Common myeloid progenitor, CD34-positive (primary cell): ENCODE results near the gene AUTS2.

Experiments used
- CTCF ChIA-PET: fragments of 350-600 bp; sonication (Branson Sonifier 250); formaldehyde crosslinking; loops from one replicate; lab custom pipeline; 2021; ENCODE audit warnings: antibody characterized with exemption; lab: Charles Lee
- POLR2A ChIA-PET: fragments of 350-600 bp; sonication (Branson Sonifier 250); formaldehyde crosslinking; loops from one replicate; lab custom pipeline; 2021; ENCODE audit warnings: antibody characterized with exemption; lab: Charles Lee
- DNase-seq, 3 donors: peaks; one replicate each; pipeline versions ENCODE4 v3.0.0 to v3.0.0-alpha.2; 2013
- H3K27ac ChIP-seq, 2 experiments: 1 replicate in 1 of 2; 2 replicates in 1 of 2; pipeline ENCODE4 v1.7.0; 2013; ENCODE audit warnings: inconsistent platforms in 2 of 2, low read length in 2 of 2, mild to moderate bottlenecking in 2 of 2, low read depth in 1 of 2, moderate library complexity in 1 of 2; ENCODE audit not compliant: severe bottlenecking in 2 of 2, insufficient read depth in 1 of 2, poor library complexity in 1 of 2
- H3K27me3 ChIP-seq, 5 experiments: replicated peaks in 2 of 5; 1 replicate in 3 of 5; 2 replicates in 2 of 5; pipeline versions ENCODE4 v1.6.1 to v1.7.0; 2013; ENCODE audit warnings: low read length in 4 of 5, mild to moderate bottlenecking in 2 of 5, moderate library complexity in 2 of 5, inconsistent platforms in 1 of 5; ENCODE audit not compliant: insufficient read depth in 5 of 5, control insufficient read depth in 4 of 5
- H3K36me3 ChIP-seq, 4 experiments: 1 replicate in 2 of 4; 2 replicates in 2 of 4; pipeline versions ENCODE4 v1.6.1 to v1.7.0; 2013; ENCODE audit warnings: low read length in 3 of 4, control low read depth in 1 of 4, mild to moderate bottlenecking in 1 of 4; ENCODE audit not compliant: control insufficient read depth in 4 of 4, insufficient read depth in 4 of 4
- H3K4me1 ChIP-seq, 4 experiments: 1 replicate in 3 of 4; 2 replicates in 1 of 4; pipeline versions ENCODE4 v1.6.1 to v1.7.1; 2013; ENCODE audit warnings: low read length in 3 of 4, mild to moderate bottlenecking in 3 of 4, control low read depth in 1 of 4, inconsistent platforms in 1 of 4, moderate library complexity in 1 of 4; ENCODE audit not compliant: control insufficient read depth in 4 of 4, insufficient read depth in 4 of 4; ENCODE audit errors: control extremely low read depth in 1 of 4
- H3K4me3 ChIP-seq, 7 experiments: 1 replicate in 4 of 7; 2 replicates in 3 of 7; pipeline versions ENCODE4 v1.5.1 to v1.7.0; 2013; ENCODE audit warnings: mild to moderate bottlenecking in 7 of 7, low read length in 6 of 7, moderate library complexity in 6 of 7, inconsistent platforms in 2 of 7, low read depth in 2 of 7, control low read depth in 1 of 7; ENCODE audit not compliant: insufficient read depth in 4 of 7, control insufficient read depth in 1 of 7; ENCODE audit errors: extremely low read depth in 1 of 7
- H3K9me3 ChIP-seq, 5 experiments: 1 replicate in 4 of 5; 2 replicates in 1 of 5; pipeline versions ENCODE4 v1.6.1 to v1.7.1; 2013; ENCODE audit warnings: low read length in 4 of 5, mild to moderate bottlenecking in 2 of 5, inconsistent platforms in 1 of 5, low read depth in 1 of 5, moderate library complexity in 1 of 5; ENCODE audit not compliant: control insufficient read depth in 4 of 5, insufficient read depth in 2 of 5; ENCODE audit errors: control extremely low read depth in 1 of 5
- WGBS: methylation state at CpG from one replicate; pipeline ENCODE4 v1.1.5; 2013; ENCODE audit not compliant: insufficient coverage; 5-methylcytosine and 5-hydroxymethylcytosine counted together

Gene AUTS2

DNA sequence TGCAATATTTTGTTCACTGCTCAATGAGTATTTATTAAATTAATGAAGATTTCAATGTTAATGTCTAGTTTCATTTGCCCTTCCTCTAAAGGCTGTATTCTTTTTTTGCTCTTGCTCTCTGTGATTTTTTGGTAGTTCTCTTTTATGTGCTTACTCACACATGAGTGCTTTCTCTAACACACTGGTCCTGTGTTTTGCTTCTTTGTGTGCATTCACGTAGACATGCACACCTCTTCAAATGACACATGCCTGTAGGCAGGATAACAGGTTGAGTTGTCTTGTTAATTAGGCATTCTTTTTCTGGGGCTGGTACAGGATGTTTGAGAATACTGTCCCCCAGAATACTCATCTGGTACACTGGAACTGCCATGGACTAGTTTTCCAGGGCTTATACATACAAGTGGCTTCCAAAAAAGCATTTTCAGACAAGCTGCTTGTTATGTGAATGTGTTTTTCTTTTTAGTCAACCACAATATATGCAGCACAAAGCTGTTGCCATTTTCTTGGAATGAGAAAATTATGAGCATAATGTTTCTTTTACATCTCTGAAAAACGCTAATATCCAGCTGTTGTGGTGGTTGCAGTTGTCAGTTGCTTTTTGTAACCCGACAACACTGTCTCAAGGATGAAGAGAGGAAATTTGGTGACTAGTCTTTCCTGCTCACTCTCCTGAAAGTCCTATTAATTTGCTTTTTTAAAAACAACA, 416.4 kb downstream of the AUTS2 start:
- no peak overlapping the region for H3K27ac ChIP-seq
- H3K4me1 ChIP-seq = peaks cover 0 to 8% (median 7%) of the 10 kb centered on the region in 4 experiments
- POLR2A ChIA-PET = no interaction called here

DNA sequence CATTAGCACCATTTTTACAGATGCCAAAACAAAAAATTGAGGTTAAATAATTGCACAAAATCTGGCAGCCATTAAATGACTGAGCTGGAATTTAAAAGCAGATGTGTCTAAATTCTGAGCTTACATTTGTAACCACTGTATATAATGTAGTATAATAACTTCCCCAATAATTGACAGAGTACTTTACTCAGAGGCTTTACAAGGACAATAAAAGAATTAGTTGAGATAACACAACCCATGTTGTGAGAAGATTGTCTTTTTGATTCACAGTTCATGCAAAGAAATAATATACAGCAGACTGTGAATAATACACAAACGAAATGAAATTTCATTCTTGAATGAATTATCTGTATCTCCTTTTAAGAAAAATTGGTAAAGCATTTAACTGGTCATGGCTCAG, 417.1 kb downstream of the AUTS2 start:
- no peaks in the 10 kb centered on the region for H3K36me3 ChIP-seq
- POLR2A ChIA-PET = no interaction called here
- peak in 1 of 3 donors; percentile 14 for DNase-seq
- H3K4me1 ChIP-seq = peaks cover 0 to 8% (median 7%) of the 10 kb centered on the region in 4 experiments
- H3K9me3 ChIP-seq = no peaks in the 10 kb centered on the region
- CTCF ChIA-PET = interaction anchor here (0.5 to 1.0 kb wide), 2 partner anchors 11 to 15 kb away, joined by 3 read pairs; no protein-coding TSS in a partner anchor
- no CpG with 5 or more reads among the region's 1 CpG for WGBS
- no peak overlapping the region for H3K4me3 ChIP-seq
- H3K27me3 ChIP-seq = no peaks in the 10 kb centered on the region
- no peak overlapping the region for H3K27ac ChIP-seq

More for the DNA sequence above, 416.4 kb downstream of the AUTS2 start:
- H3K27me3 ChIP-seq = no peaks in the 10 kb centered on the region
- WGBS = 20% methylated on average over 2 of the region's 3 CpGs
- H3K9me3 ChIP-seq = no peaks in the 10 kb centered on the region
- H3K36me3 ChIP-seq = no peaks in the 10 kb centered on the region
- no peak overlapping the region for H3K4me3 ChIP-seq
- CTCF ChIA-PET = interaction anchor here (0.5 kb wide), 1 partner anchor 12 kb away, joined by 3 read pairs; no protein-coding TSS in a partner anchor
- DNase-seq = peak in 2 of 3 donors; percentile 6 to 26

DNA sequence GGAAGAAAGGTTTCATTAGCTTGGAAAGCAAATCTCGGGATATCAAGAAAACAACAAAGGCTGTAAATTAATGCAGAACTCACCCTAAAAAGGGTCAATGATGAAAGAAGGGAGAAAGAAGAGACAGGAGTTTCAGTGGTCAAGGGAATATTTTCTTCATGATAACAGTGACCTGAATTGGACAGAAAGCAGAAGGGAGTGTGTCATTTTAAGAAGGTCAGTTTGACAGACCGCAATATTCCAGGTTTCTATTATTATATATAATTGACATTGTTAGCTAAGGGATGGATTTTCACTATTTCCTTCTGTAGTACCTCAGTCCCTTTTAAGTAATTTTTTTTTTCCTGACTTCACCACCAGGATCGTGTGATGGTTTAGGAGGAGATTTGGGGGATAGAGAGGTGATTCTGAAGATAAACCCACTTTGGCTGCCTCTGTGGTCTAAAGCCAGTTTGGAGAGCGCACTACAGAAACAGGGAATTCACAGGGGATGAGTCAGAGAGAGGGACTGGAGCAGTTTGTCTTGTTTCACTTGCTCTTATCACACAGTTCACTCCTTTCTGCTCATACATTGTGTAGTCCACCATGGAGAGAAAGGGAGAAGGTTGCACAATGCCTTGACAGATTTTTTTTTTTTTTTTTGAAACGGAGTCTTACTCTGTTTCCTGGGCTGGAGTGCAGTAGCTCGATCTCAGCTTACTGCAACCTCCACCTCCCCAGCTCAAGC, 417.9 kb downstream of the AUTS2 start:
- Histone ChIP-seq H3K4me1 (peaks cover 0 to 8% (median 7%) of the 10 kb centered on the region in 4 experiments), H3K27ac (no peak overlapping the region), H3K4me3 (no peak overlapping the region), H3K9me3 (no peaks in the 10 kb centered on the region), H3K27me3 (no peaks in the 10 kb centered on the region), H3K36me3 (no peaks in the 10 kb centered on the region)
- ChIA-PET POLR2A (no interaction called here), CTCF (interaction anchor here (1.0 kb wide), 1 partner anchor 14 kb away, joined by 3 read pairs; no protein-coding TSS in a partner anchor)
- WGBS = 100% methylated on average over 1 of the region's 6 CpGs
- peak in 1 of 3 donors; percentile 3 for DNase-seq

DNA sequence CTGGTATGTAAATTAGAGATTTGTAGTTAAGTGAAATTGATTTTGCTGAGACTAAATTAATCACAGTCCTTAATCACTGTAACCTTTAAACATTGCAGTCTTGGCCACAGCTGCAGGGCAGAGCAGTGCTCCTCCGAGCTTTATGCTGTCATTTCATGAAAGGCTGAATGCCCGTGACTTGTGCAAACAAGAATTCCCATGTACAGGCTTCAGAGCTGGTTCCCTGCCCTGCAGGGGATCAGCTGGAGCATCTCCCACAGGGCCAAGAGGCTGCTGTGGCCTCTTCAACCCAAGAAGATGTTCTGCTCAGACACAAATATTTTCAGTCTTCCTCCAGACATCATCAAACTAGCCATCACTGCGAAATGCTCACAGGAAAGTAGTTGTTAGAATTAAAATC, 419.1 kb downstream of the AUTS2 start:
- Histone ChIP-seq H3K36me3 (no peaks in the 10 kb centered on the region), H3K27me3 (no peaks in the 10 kb centered on the region), H3K9me3 (no peaks in the 10 kb centered on the region), H3K27ac (no peak overlapping the region), H3K4me1 (peaks cover 0 to 8% (median 7%) of the 10 kb centered on the region in 4 experiments), H3K4me3 (no peak overlapping the region)
- WGBS = 100% methylated on average over 2 of the region's 3 CpGs
- no peak for DNase-seq
- ChIA-PET CTCF (no interaction called here), POLR2A (no interaction called here)

DNA sequence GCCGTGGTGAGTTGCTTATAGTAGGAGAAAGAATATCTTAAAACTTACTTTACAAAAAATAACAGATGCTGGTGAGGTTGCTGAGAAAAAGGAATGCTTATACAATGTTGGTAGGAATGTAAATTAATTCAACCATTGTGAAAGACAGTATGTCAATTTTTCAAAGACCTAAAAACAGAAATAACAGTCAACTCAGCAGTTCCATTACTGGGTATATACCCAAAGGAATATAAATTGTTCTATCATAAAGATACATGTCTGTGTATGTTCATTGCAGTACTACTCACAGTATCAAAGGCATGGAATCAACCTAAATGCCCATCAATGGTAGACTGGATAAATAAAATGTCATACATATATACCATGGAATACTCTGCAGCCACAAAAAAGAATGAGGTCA, 420.4 kb downstream of the AUTS2 start:
- Histone ChIP-seq H3K27ac (no peak overlapping the region), H3K9me3 (no peaks in the 10 kb centered on the region), H3K36me3 (no peaks in the 10 kb centered on the region), H3K4me3 (no peak overlapping the region), H3K4me1 (peaks cover 0 to 8% (median 7%) of the 10 kb centered on the region in 4 experiments), H3K27me3 (no peaks in the 10 kb centered on the region)
- DNase-seq = no peak
- WGBS = no CpG with 5 or more reads among the region's 1 CpG
- POLR2A ChIA-PET = no interaction called here
- CTCF ChIA-PET = interaction anchor here (1.0 kb wide), 1 partner anchor 296 kb away, joined by 3 read pairs; no protein-coding TSS in a partner anchor

DNA sequence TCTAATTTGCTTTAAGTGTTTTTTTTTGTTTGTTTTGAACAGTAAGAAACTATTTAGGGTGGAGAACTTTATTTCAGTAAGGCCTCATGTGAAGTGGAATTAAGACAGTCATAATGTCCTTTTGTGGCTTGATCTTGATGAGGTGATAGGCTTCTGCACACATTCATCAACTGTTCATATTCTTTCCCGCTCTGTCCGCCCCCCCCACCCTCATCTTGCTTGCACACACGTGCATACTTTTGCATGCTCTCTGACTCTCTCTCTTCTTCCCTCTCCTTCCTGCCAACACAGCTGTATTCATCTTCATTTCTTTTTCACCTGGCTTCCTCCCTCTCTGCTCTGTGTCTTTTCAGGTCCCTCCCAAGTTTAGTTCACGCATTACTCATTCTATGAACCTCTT, 429.6 kb downstream of the AUTS2 start:
- ChIA-PET CTCF (no interaction called here), POLR2A (no interaction called here)
- Histone ChIP-seq H3K9me3 (peaks cover 0 to 3% (median 0%) of the 10 kb centered on the region in 5 experiments), H3K36me3 (no peaks in the 10 kb centered on the region), H3K27ac (no peak overlapping the region), H3K4me1 (no peaks in the 10 kb centered on the region), H3K27me3 (no peaks in the 10 kb centered on the region), H3K4me3 (no peak overlapping the region)
- WGBS = 94% methylated on average over 4 of the region's 4 CpGs
- no peak for DNase-seq

DNA sequence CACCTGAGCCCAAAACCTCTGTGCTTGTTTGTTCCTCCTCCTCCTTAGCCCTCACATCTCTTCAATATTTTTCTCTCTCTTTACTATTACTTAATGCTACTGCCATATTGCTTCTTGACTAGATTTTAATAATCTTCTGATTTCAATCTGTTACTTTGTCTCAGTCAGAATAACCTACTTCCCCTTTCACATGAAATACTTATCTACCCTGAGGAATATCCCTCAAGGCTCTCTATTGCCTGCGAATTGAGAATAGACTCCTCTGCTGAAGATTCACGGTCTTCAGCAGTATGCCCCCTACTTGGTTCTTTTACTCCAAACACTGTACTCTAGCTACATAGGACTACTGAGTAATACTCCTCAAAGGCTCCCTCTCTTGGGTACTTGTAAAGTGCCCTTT, 430.3 kb downstream of the AUTS2 start:
- Histone ChIP-seq H3K9me3 (peaks cover 0 to 3% (median 0%) of the 10 kb centered on the region in 5 experiments), H3K27ac (no peak overlapping the region), H3K36me3 (no peaks in the 10 kb centered on the region), H3K4me3 (no peak overlapping the region), H3K4me1 (no peaks in the 10 kb centered on the region), H3K27me3 (no peaks in the 10 kb centered on the region)
- no peak for DNase-seq
- CTCF ChIA-PET = no interaction called here
- POLR2A ChIA-PET = no interaction called here
- WGBS = 86% methylated on average over 1 of the region's 2 CpGs
